Astrocyte (in vitro differentiated cells and primary cell): ENCODE measurements around the gene CEP350. TPM values are rescaled to one million over a fixed set of nuclear protein-coding genes. Genes with fewer than 3 reads are reported as not detected.

Experiments
- DNase-seq: peaks from one replicate; pipeline ENCODE4 v3.0.0-alpha.2; 2010; ENCODE audit warnings: low read depth
- FAIRE-seq: peaks from 2 replicates; lab custom pipeline; 2011; peaks lifted over from hg19 to GRCh38; lab: Jason Lieb, UNC
- H2AFZ ChIP-seq: 2 replicates; pipeline ENCODE4 v1.6.0; 2012; ENCODE audit warnings: low read depth, low read length, inconsistent platforms
- H3K27ac ChIP-seq: 2 replicates; pipeline ENCODE4 v1.5.1; 2011; ENCODE audit warnings: low read depth, low read length, inconsistent platforms
- H3K27me3 ChIP-seq: 2 replicates; pipeline ENCODE4 v1.6.0; 2011; ENCODE audit warnings: low read length, inconsistent platforms; ENCODE audit not compliant: insufficient read depth
- H3K36me3 ChIP-seq: 2 replicates; pipeline ENCODE4 v1.5.1; 2011; ENCODE audit warnings: low read length, inconsistent platforms; ENCODE audit not compliant: insufficient read depth
- H3K4me1 ChIP-seq: 2 replicates; pipeline ENCODE4 v1.5.1; 2011; ENCODE audit warnings: low read length, inconsistent platforms; ENCODE audit not compliant: insufficient read depth
- H3K4me2 ChIP-seq: 2 replicates; pipeline ENCODE4 v1.6.0; 2012; ENCODE audit warnings: low read length, inconsistent platforms
- H3K4me3 ChIP-seq: 2 replicates; pipeline ENCODE4 v1.5.1; 2011; ENCODE audit warnings: low read depth, mild to moderate bottlenecking, low read length, inconsistent platforms; ENCODE audit not compliant: insufficient read depth
- H3K79me2 ChIP-seq: 2 replicates; pipeline ENCODE4 v1.6.0; 2012; ENCODE audit warnings: mild to moderate bottlenecking, low read length, inconsistent platforms; ENCODE audit not compliant: insufficient read depth
- H3K9ac ChIP-seq: 2 replicates; pipeline ENCODE4 v1.6.0; 2012; ENCODE audit warnings: mild to moderate bottlenecking, low read length, inconsistent platforms
- H3K9me3 ChIP-seq: 2 replicates; pipeline ENCODE4 v1.5.1; 2012; ENCODE audit warnings: low read depth, mild to moderate bottlenecking, low read length, inconsistent platforms; ENCODE audit not compliant: insufficient read depth
- H4K20me1 ChIP-seq: 2 replicates; pipeline ENCODE4 v1.6.0; 2012; ENCODE audit warnings: low read length, inconsistent platforms; ENCODE audit not compliant: insufficient read depth
- H3K27ac Mint-ChIP-seq: one replicate; pipeline ENCODE4 v1.8.0; 2021; ENCODE audit warnings: mild to moderate bottlenecking, mixed read lengths; ENCODE audit not compliant: unreplicated experiment
- H3K27me3 Mint-ChIP-seq: one replicate; pipeline ENCODE4 v1.8.0; 2021; ENCODE audit warnings: low read depth, mixed read lengths; ENCODE audit not compliant: unreplicated experiment
- H3K36me3 Mint-ChIP-seq: one replicate; pipeline ENCODE4 v1.8.0; 2021; ENCODE audit warnings: low read depth, mixed read lengths; ENCODE audit not compliant: unreplicated experiment
- H3K4me1 Mint-ChIP-seq: one replicate; pipeline ENCODE4 v1.8.0; 2021; ENCODE audit warnings: low read depth, mixed read lengths; ENCODE audit not compliant: unreplicated experiment
- H3K4me3 Mint-ChIP-seq: one replicate; pipeline ENCODE4 v1.8.0; 2021; ENCODE audit warnings: mild to moderate bottlenecking, moderate library complexity, mixed read lengths; ENCODE audit not compliant: unreplicated experiment
- H3K9me3 Mint-ChIP-seq: one replicate; pipeline ENCODE4 v1.8.0; 2021; ENCODE audit warnings: mild to moderate bottlenecking, mixed read lengths; ENCODE audit not compliant: unreplicated experiment
- EZH2 ChIP-seq: IDR thresholded peaks from 2 replicates; pipeline ENCODE4 v1.6.1; 2012; ENCODE audit warnings: mild to moderate bottlenecking, low read length, inconsistent platforms; ENCODE audit not compliant: insufficient read depth
- total RNA-seq: library from RNA; stranded (reverse); gene quantifications from 2 replicates; pipeline ENCODE4 v1.2.1, GENCODE V29; 2021
- TF ChIP-seq, protein P1 (sequence below): IDR thresholded peaks from 2 replicates; pipeline ENCODE4 v1.5.1; 2011; ENCODE audit warnings: low read depth, mild to moderate bottlenecking, inconsistent platforms, low read length, moderate library complexity; ENCODE audit not compliant: insufficient read depth

Gene CEP350
- total RNA-seq, 1 donor from 2014 or later, result 29.2 TPM

DNA sequence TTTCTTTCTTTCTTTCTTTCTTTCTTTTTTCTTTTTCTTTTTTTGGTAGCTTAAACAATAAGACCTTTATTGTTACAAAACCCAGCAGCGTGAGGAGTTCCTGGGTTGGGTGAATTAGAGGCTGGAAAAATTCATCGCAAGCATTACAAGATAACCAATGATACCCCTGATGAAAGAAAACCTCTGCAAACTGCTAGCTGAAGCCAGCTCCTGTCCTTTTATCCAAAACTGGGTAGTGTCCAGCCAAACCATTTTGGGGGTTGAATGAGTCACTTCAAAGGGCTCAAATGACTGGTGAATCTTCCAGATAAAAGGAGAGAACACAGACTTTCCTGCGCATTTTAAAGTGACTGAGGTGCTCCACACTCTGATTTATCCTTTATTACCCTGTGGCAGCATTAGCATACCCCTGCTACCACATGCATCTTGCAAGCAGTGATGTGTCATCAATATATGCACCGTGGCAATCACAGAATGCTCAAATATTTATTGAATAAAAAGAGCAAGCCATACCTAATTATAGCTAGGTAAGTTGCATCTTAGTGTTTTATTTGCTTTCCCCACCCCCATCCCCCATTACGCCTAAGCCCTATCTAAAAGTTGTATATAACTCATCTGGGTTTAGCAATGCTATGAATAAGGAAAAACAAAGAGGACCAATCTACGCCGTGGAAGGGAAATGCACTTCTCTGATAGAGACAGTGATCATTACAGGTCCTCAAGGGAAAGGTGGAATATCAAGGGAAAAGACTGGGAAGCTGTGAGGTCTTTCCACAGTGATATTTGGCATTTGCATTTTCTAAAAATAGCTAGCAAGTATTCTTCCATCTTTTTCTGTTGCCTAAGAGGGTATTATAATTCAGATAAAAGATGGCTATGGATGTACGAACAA lies 32.4 kb upstream of the CEP350 start:
- Histone ChIP-seq H2AFZ (no peak overlapping the region), H3K9ac (no peak overlapping the region), H3K27me3 (no peaks in the 10 kb centered on the region), H3K4me2 (no peak overlapping the region), H3K27ac (no peak overlapping the region), H3K9me3 (no peaks in the 10 kb centered on the region), H3K4me1 (peaks cover 3% of the 10 kb centered on the region), H4K20me1 (no peaks in the 10 kb centered on the region), H3K4me3 (no peak overlapping the region), H3K79me2 (no peaks in the 10 kb centered on the region), H3K36me3 (peaks cover 10% of the 10 kb centered on the region)
- FAIRE-seq (no peak), DNase-seq (peak; percentile 25)
- peaks cover 17% of the 10 kb centered on the region for H3K36me3 Mint-ChIP-seq
- H3K4me3 Mint-ChIP-seq, result no peak overlapping the region
- TF ChIP-seq EZH2, result no peak
- TF ChIP-seq, protein P1, sequence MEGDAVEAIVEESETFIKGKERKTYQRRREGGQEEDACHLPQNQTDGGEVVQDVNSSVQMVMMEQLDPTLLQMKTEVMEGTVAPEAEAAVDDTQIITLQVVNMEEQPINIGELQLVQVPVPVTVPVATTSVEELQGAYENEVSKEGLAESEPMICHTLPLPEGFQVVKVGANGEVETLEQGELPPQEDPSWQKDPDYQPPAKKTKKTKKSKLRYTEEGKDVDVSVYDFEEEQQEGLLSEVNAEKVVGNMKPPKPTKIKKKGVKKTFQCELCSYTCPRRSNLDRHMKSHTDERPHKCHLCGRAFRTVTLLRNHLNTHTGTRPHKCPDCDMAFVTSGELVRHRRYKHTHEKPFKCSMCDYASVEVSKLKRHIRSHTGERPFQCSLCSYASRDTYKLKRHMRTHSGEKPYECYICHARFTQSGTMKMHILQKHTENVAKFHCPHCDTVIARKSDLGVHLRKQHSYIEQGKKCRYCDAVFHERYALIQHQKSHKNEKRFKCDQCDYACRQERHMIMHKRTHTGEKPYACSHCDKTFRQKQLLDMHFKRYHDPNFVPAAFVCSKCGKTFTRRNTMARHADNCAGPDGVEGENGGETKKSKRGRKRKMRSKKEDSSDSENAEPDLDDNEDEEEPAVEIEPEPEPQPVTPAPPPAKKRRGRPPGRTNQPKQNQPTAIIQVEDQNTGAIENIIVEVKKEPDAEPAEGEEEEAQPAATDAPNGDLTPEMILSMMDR, result no peak
- no peaks in the 10 kb centered on the region for H3K27me3 Mint-ChIP-seq
- no peaks in the 10 kb centered on the region for H3K9me3 Mint-ChIP-seq
- H3K4me1 Mint-ChIP-seq, result peaks cover 24% of the 10 kb centered on the region
- no peak overlapping the region for H3K27ac Mint-ChIP-seq

DNA sequence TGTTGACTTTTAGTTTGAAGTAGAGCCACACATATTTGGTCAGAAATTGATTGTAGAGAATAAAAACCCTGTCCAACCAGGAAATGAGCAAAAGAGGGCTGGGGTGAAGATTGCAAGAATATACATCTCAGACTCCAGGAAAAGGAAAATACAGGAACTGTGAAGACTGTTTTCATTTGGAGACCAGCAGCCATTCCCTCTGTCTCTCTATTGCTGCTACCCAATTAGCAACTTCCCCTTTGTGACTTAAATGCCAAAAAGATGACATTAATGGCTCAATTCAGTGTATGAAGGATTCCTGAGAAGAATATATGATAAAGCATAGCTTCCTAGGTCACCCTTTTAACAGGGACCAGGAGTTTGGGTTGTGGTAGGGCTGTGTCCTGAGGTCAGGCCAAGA lies 31.6 kb upstream of the CEP350 start:
- Histone ChIP-seq H4K20me1 (no peaks in the 10 kb centered on the region), H3K9me3 (no peaks in the 10 kb centered on the region), H3K27ac (no peak overlapping the region), H2AFZ (no peak overlapping the region), H3K36me3 (peaks cover 2% of the 10 kb centered on the region), H3K4me2 (no peak overlapping the region), H3K9ac (no peak overlapping the region), H3K4me1 (peaks cover 3% of the 10 kb centered on the region), H3K4me3 (no peak overlapping the region), H3K79me2 (no peaks in the 10 kb centered on the region), H3K27me3 (no peaks in the 10 kb centered on the region)
- H3K4me1 Mint-ChIP-seq, result peaks cover 19% of the 10 kb centered on the region
- FAIRE-seq (no peak), DNase-seq (no peak)
- H3K4me3 Mint-ChIP-seq, result no peak overlapping the region
- TF ChIP-seq, protein P1, result no peak
- TF ChIP-seq EZH2, result no peak
- peaks cover 10% of the 10 kb centered on the region for H3K36me3 Mint-ChIP-seq
- no peaks in the 10 kb centered on the region for H3K27me3 Mint-ChIP-seq
- H3K9me3 Mint-ChIP-seq, result no peaks in the 10 kb centered on the region
- no peak overlapping the region for H3K27ac Mint-ChIP-seq

DNA sequence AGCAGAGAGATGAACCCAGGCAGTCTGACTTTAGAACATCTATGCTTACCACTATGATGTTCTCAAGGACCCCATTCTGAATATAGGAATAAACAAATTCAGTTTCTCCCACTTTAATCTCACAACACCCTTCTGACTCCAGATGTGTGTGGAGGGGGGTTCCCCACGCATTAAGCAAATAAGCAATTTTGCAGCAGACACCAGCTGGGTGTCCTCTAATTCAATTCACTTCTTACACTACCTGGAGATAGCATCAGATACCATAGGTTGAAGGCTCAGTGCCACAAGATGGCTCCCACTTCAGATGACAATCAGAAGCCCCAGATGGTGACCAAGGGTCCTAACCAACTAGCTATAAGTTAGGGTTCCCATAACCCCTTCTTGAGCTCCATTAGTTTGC lies 30.3 kb upstream of the CEP350 start:
- DNase-seq (no peak), FAIRE-seq (no peak)
- H3K9ac ChIP-seq, result no peak overlapping the region
- H3K9me3 Mint-ChIP-seq, result no peaks in the 10 kb centered on the region
- no peak overlapping the region for H3K4me3 Mint-ChIP-seq
- no peaks in the 10 kb centered on the region for H3K79me2 ChIP-seq
- H3K27ac Mint-ChIP-seq, result no peak overlapping the region
- no peaks in the 10 kb centered on the region for H3K9me3 ChIP-seq
- H3K4me3 ChIP-seq, result no peak overlapping the region
- H3K27me3 ChIP-seq, result no peaks in the 10 kb centered on the region
- no peaks in the 10 kb centered on the region for H4K20me1 ChIP-seq
- no peak overlapping the region for H3K4me2 ChIP-seq
- H3K4me1 Mint-ChIP-seq, result peaks cover 18% of the 10 kb centered on the region
- peaks cover 4% of the 10 kb centered on the region for H3K36me3 Mint-ChIP-seq
- H3K4me1 ChIP-seq, result peaks cover 3% of the 10 kb centered on the region
- no peak overlapping the region for H2AFZ ChIP-seq
- no peak for TF ChIP-seq EZH2
- TF ChIP-seq, protein P1, result no peak
- no peaks in the 10 kb centered on the region for H3K36me3 ChIP-seq
- no peak overlapping the region for H3K27ac ChIP-seq
- H3K27me3 Mint-ChIP-seq, result no peaks in the 10 kb centered on the region
